Upper lobe of left lung (tissue), 4 donors: ENCODE measurements around the gene ASCC1.

Experiments used
- EP300 ChIP-seq, 4 donors: sonication (generic); formaldehyde crosslinking; IDR thresholded peaks; one replicate each; pipeline ENCODE4 v1.5.1; 2017; ENCODE audit warnings: antibody characterized with exemption in 4 of 4, control low read depth in 2 of 4
- POLR2A ChIP-seq, 4 donors: fragments of 450-650 bp; IDR thresholded peaks; one replicate each; pipeline ENCODE4 v1.5.1; 2016 to 2017; ENCODE audit warnings: antibody characterized with exemption in 4 of 4, mild to moderate bottlenecking in 2 of 4
- TF ChIP-seq, protein P1 (sequence below), 6 experiments: fragments of 450-650 bp in 4 of 6; fragments of 200-600 bp in 2 of 6; sonication (generic) in 2 of 6; IDR thresholded peaks; one replicate each; pipeline ENCODE4 v1.5.1; 2016 to 2019; ENCODE audit warnings: antibody characterized with exemption in 6 of 6

DNA sequence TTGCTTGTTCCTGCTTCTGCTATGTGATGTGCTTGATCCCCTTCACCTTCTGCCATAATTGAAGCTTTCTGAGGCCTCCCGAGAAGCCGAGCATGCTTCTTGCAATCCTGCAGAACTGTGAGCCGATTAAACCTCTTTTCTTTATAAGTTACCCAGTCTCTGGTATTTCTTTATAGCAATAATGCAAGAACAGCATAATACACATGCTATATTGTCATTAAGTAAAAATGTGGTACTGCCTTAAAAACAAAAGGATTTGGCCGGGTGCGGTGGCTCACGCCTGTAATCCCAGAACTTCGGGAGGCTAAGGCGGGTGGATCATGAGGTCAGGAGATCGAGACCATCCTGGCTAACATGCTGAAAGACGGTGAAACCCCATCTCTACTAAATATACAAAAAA is 59.9 kb downstream of the ASCC1 start:
- TF ChIP-seq, protein P1, sequence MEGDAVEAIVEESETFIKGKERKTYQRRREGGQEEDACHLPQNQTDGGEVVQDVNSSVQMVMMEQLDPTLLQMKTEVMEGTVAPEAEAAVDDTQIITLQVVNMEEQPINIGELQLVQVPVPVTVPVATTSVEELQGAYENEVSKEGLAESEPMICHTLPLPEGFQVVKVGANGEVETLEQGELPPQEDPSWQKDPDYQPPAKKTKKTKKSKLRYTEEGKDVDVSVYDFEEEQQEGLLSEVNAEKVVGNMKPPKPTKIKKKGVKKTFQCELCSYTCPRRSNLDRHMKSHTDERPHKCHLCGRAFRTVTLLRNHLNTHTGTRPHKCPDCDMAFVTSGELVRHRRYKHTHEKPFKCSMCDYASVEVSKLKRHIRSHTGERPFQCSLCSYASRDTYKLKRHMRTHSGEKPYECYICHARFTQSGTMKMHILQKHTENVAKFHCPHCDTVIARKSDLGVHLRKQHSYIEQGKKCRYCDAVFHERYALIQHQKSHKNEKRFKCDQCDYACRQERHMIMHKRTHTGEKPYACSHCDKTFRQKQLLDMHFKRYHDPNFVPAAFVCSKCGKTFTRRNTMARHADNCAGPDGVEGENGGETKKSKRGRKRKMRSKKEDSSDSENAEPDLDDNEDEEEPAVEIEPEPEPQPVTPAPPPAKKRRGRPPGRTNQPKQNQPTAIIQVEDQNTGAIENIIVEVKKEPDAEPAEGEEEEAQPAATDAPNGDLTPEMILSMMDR (IDR thresholded peaks at IDR 0.05), result no peak
- TF ChIP-seq POLR2A (IDR thresholded peaks at IDR 0.05) (no peak), EP300 (IDR thresholded peaks at IDR 0.05) (no peak)
